Ishikawa (cell line): ENCODE data around the gene PARD6G.

Experiments used
- CEBPB ChIP-seq: IDR thresholded peaks from 2 replicates; pipeline ENCODE4 v1.6.1; 2012
- CREB1 ChIP-seq: IDR thresholded peaks from 2 replicates; pipeline ENCODE4 v1.6.1; 2012; ENCODE audit warnings: low read depth
- EGR1 ChIP-seq: IDR thresholded peaks from 2 replicates; pipeline ENCODE4 v1.6.1; 2012
- EP300 ChIP-seq: IDR thresholded peaks from 2 replicates; pipeline ENCODE4 v1.6.1; 2012; ENCODE audit warnings: borderline replicate concordance
- FOXM1 ChIP-seq: IDR thresholded peaks from 2 replicates; pipeline ENCODE4 v1.6.1; 2012; ENCODE audit warnings: low read depth, borderline replicate concordance
- MAX ChIP-seq: IDR thresholded peaks from 2 replicates; pipeline ENCODE4 v1.6.1; 2012
- NFIC ChIP-seq: IDR thresholded peaks from 2 replicates; pipeline ENCODE4 v1.6.1; 2012
- RAD21 ChIP-seq: IDR thresholded peaks from 2 replicates; pipeline ENCODE4 v1.6.1; 2012; ENCODE audit warnings: low read depth
- REST ChIP-seq: IDR thresholded peaks from 2 replicates; pipeline ENCODE4 v1.6.1; 2012; ENCODE audit warnings: low read depth, mild to moderate bottlenecking
- TAF1 ChIP-seq: IDR thresholded peaks from 2 replicates; pipeline ENCODE4 v1.6.1; 2012; ENCODE audit warnings: low read depth, mild to moderate bottlenecking
- TCF12 ChIP-seq: IDR thresholded peaks from 2 replicates; pipeline ENCODE4 v1.6.1; 2012; ENCODE audit warnings: low read depth
- TEAD4 ChIP-seq: IDR thresholded peaks from 2 replicates; pipeline ENCODE4 v1.6.1; 2012
- USF1 ChIP-seq: IDR thresholded peaks from 2 replicates; pipeline ENCODE4 v1.6.1; 2012
- YY1 ChIP-seq: IDR thresholded peaks from 2 replicates; pipeline ENCODE4 v1.6.1; 2012; ENCODE audit warnings: low read depth
- ZBTB7A ChIP-seq: IDR thresholded peaks from 2 replicates; pipeline ENCODE4 v1.6.1; 2012; ENCODE audit warnings: low read depth

PARD6G gene

GRCh38 chr18:80177128-80177527, 70.2 kb downstream of the PARD6G start:
- TF ChIP-seq CEBPB = no peak
- TF ChIP-seq NFIC = no peak
- TF ChIP-seq RAD21 = no peak
- no peak for TF ChIP-seq FOXM1
- TF ChIP-seq ZBTB7A = no peak
- TF ChIP-seq TAF1 = no peak
- TF ChIP-seq MAX = no peak
- no peak for TF ChIP-seq TEAD4
- TF ChIP-seq EGR1 = no peak
- no peak for TF ChIP-seq USF1

GRCh38 chr18:80176334-80177073, 70.8 kb downstream of the PARD6G start:
- TF ChIP-seq CREB1 (no peak), REST (no peak), CEBPB (no peak), NFIC (no peak), USF1 (no peak), TEAD4 (no peak), EGR1 (no peak), TAF1 (no peak), ZBTB7A (no peak), RAD21 (no peak)

GRCh38 chr18:80175451-80176204, 71.7 kb downstream of the PARD6G start:
- TF ChIP-seq TCF12 = no peak
- TF ChIP-seq MAX = no peak
- no peak for TF ChIP-seq USF1
- TF ChIP-seq EP300 = no peak
- no peak for TF ChIP-seq TAF1
- no peak for TF ChIP-seq CEBPB
- TF ChIP-seq CREB1 = no peak
- no peak for TF ChIP-seq FOXM1
- no peak for TF ChIP-seq ZBTB7A
- no peak for TF ChIP-seq TEAD4
- TF ChIP-seq NFIC = no peak
- TF ChIP-seq YY1 = no peak

GRCh38 chr18:80173060-80173459, 74.3 kb downstream of the PARD6G start:
- TF ChIP-seq NFIC = no peak
- TF ChIP-seq CREB1 = no peak
- no peak for TF ChIP-seq TCF12
- no peak for TF ChIP-seq MAX
- TF ChIP-seq TEAD4 = no peak
- TF ChIP-seq TAF1 = no peak
- no peak for TF ChIP-seq EP300
- no peak for TF ChIP-seq RAD21
- no peak for TF ChIP-seq CEBPB
- no peak for TF ChIP-seq FOXM1
- TF ChIP-seq YY1 = no peak

GRCh38 chr18:80172056-80172455, 75.3 kb downstream of the PARD6G start:
- TF ChIP-seq TEAD4 = no peak
- TF ChIP-seq YY1 = no peak
- TF ChIP-seq USF1 = no peak
- no peak for TF ChIP-seq CREB1
- no peak for TF ChIP-seq TAF1
- no peak for TF ChIP-seq REST
- TF ChIP-seq MAX = no peak
- no peak for TF ChIP-seq EP300
- TF ChIP-seq FOXM1 = no peak
- no peak for TF ChIP-seq TCF12
- TF ChIP-seq CEBPB = no peak
- no peak for TF ChIP-seq ZBTB7A
- TF ChIP-seq EGR1 = no peak
- no peak for TF ChIP-seq RAD21
- TF ChIP-seq NFIC = no peak
